Liver (tissue), 9 donors: ENCODE results near the gene TOM1L2. TPM values are rescaled to one million over a fixed set of nuclear protein-coding genes. Genes with fewer than 3 reads are reported as not detected.

Source experiments
- DNase-seq: peaks from one replicate; pipeline ENCODE4 v3.0.0-alpha.2; 2017; ENCODE audit warnings: low spot score
- H3K27ac ChIP-seq, 2 donors: one replicate each; pipeline ENCODE4 v1.7.0; 2013; ENCODE audit warnings: inconsistent platforms in 2 of 2, low read length in 2 of 2, control low read depth in 1 of 2, low read depth in 1 of 2, mild to moderate bottlenecking in 1 of 2
- H3K27me3 ChIP-seq, 4 donors: one replicate each; pipeline versions ENCODE4 v1.6.1 to v1.7.0; 2013; ENCODE audit warnings: low read length in 3 of 4, inconsistent platforms in 1 of 4, mild to moderate bottlenecking in 1 of 4, moderate library complexity in 1 of 4; ENCODE audit not compliant: control insufficient read depth in 4 of 4, insufficient read depth in 4 of 4
- H3K36me3 ChIP-seq, 4 donors: one replicate each; pipeline versions ENCODE4 v1.6.1 to v1.7.0; 2013; ENCODE audit warnings: low read length in 3 of 4, mild to moderate bottlenecking in 3 of 4, low read depth in 1 of 4, moderate library complexity in 1 of 4; ENCODE audit not compliant: control insufficient read depth in 4 of 4, insufficient read depth in 3 of 4
- H3K4me1 ChIP-seq, 4 donors: one replicate each; pipeline versions ENCODE4 v1.6.1 to v1.7.0; 2013; ENCODE audit warnings: low read length in 3 of 4, mild to moderate bottlenecking in 3 of 4, moderate library complexity in 1 of 4; ENCODE audit not compliant: control insufficient read depth in 4 of 4, insufficient read depth in 4 of 4
- H3K4me3 ChIP-seq, 3 donors: one replicate each; pipeline versions ENCODE4 v1.6.1 to v1.7.0; 2013; ENCODE audit warnings: low read length in 3 of 3, control low read depth in 1 of 3, low read depth in 1 of 3, mild to moderate bottlenecking in 1 of 3
- H3K9ac ChIP-seq, 2 donors: one replicate each; pipeline ENCODE4 v1.7.0; 2013; ENCODE audit warnings: low read length in 2 of 2, mild to moderate bottlenecking in 2 of 2, moderate library complexity in 2 of 2, control low read depth in 1 of 2, low read depth in 1 of 2
- H3K9me3 ChIP-seq, 4 donors: one replicate each; pipeline versions ENCODE4 v1.6.1 to v1.7.0; 2013; ENCODE audit warnings: low read length in 3 of 4; ENCODE audit not compliant: control insufficient read depth in 4 of 4
- GABPA ChIP-seq, 2 donors: IDR thresholded peaks in 1 of 2; conservative IDR thresholded peaks in 1 of 2; 2 replicates each; pipeline ENCODE4 v1.6.1; 2016; ENCODE audit warnings: antibody characterized with exemption in 2 of 2, mild to moderate bottlenecking in 1 of 2, moderate library complexity in 1 of 2
- HNF4A ChIP-seq, 2 donors: conservative IDR thresholded peaks; 2 replicates each; pipeline ENCODE4 v1.6.1; 2016; ENCODE audit warnings: antibody characterized with exemption in 2 of 2, mild to moderate bottlenecking in 2 of 2
- HNF4G ChIP-seq: IDR thresholded peaks from 2 replicates; pipeline ENCODE4 v1.6.1; 2016; ENCODE audit warnings: antibody characterized with exemption
- REST ChIP-seq: IDR thresholded peaks from 2 replicates; pipeline ENCODE4 v1.6.1; 2016; ENCODE audit warnings: antibody characterized with exemption, mild to moderate bottlenecking
- TAF1 ChIP-seq: conservative IDR thresholded peaks from 2 replicates; pipeline ENCODE4 v1.6.1; 2016; ENCODE audit warnings: antibody characterized with exemption, mild to moderate bottlenecking
- ZBTB33 ChIP-seq: IDR thresholded peaks from 2 replicates; pipeline ENCODE4 v1.6.1; 2016; ENCODE audit warnings: antibody characterized with exemption
- whole genome bisulfite sequencing: extraction: QIAGEN DNeasy Blood & Tissue Kit; methylation state at CpG from one replicate; pipeline ENCODE4 v1.1.7; 2013; 5-methylcytosine and 5-hydroxymethylcytosine counted together
- polyA plus RNA-seq, 2 donors: library from polyadenylated mRNA; stranded (reverse) in 1 of 2; unstranded in 1 of 2; fragments of 200-250 nt in 1 of 2; fragments of >200 nt in 1 of 2; fragmentation: Nextera tagmentation in 1 of 2; extraction: Ambion mirVana in 1 of 2; gene quantifications; one replicate each; pipeline versions ENCODE4 v1.2.1 to v1.2.3, GENCODE V29; 2013 to 2015
- total RNA-seq, 2 donors: library from RNA; depleted of rRNA; stranded (reverse); fragments of >200 nt; gene quantifications; one replicate each; pipeline ENCODE4 v1.2.3, GENCODE V29; 2014
- TF ChIP-seq, protein P1 (sequence below): fragments of 150-350 bp; IDR thresholded peaks from 2 replicates; pipeline ENCODE4 v1.5.1; 2017; ENCODE audit warnings: improper control_type of control experiment, low read depth, low read length; ENCODE audit not compliant: missing input control
- TF ChIP-seq, protein P2 (sequence below): IDR thresholded peaks from 2 replicates; pipeline ENCODE4 v1.6.1; 2016; ENCODE audit warnings: antibody characterized with exemption
- donor health status: healthy.
- donor health status: healthy.
- donor health status: healthy.
- donor health status: healthy.
- donor health status: healthy.

Gene TOM1L2
- total and polyA plus RNA-seq, 4 donors = 5.0 to 24.0 (median 9.3) TPM

GRCh38 chr17:17965152-17965721, 7.0 kb downstream of the TOM1L2 start (continued):
- no peak for TF ChIP-seq ZBTB33

DNA sequence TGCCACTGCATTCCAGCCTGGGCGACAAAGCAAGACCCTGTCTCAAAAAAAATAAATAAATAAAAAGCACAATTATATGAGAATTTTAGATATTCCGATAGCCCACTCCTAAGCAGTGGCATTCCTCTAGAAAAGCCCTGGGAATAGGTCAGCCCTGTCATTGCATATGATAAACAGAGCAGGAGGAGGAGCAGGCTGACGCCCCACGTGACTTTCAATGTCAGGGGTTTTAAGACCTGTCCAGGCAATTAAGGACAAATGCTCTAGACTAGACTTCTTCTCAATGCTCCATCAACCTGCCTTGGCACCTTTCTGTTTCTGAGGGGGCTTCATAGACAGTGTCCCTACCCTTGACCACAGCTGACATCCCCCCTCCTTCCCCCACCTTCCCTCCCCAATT, 7.5 kb downstream of the TOM1L2 start:
- H3K4me3 ChIP-seq = no peak overlapping the region
- peaks cover 2 to 9% (median 7%) of the 10 kb centered on the region in 4 donors for H3K4me1 ChIP-seq
- no peak overlapping the region for H3K27ac ChIP-seq
- H3K9ac ChIP-seq = no peak overlapping the region
- H3K9me3 ChIP-seq = no peaks in the 10 kb centered on the region
- WGBS = 89% methylated on average over 4 of the region's 4 CpGs
- H3K36me3 ChIP-seq = no peaks in the 10 kb centered on the region
- TF ChIP-seq GABPA (IDR thresholded peaks at IDR 0.05 in 1 of 2, conservative IDR thresholded peaks at IDR 0.05 in 1 of 2) (no peak), HNF4A (conservative IDR thresholded peaks at IDR 0.05) (no peak), HNF4G (no peak), TAF1 (no peak), REST (no peak)
- TF ChIP-seq, protein P1, sequence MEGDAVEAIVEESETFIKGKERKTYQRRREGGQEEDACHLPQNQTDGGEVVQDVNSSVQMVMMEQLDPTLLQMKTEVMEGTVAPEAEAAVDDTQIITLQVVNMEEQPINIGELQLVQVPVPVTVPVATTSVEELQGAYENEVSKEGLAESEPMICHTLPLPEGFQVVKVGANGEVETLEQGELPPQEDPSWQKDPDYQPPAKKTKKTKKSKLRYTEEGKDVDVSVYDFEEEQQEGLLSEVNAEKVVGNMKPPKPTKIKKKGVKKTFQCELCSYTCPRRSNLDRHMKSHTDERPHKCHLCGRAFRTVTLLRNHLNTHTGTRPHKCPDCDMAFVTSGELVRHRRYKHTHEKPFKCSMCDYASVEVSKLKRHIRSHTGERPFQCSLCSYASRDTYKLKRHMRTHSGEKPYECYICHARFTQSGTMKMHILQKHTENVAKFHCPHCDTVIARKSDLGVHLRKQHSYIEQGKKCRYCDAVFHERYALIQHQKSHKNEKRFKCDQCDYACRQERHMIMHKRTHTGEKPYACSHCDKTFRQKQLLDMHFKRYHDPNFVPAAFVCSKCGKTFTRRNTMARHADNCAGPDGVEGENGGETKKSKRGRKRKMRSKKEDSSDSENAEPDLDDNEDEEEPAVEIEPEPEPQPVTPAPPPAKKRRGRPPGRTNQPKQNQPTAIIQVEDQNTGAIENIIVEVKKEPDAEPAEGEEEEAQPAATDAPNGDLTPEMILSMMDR = no peak
- DNase-seq = no peak
- H3K27me3 ChIP-seq = no peaks in the 10 kb centered on the region

DNA sequence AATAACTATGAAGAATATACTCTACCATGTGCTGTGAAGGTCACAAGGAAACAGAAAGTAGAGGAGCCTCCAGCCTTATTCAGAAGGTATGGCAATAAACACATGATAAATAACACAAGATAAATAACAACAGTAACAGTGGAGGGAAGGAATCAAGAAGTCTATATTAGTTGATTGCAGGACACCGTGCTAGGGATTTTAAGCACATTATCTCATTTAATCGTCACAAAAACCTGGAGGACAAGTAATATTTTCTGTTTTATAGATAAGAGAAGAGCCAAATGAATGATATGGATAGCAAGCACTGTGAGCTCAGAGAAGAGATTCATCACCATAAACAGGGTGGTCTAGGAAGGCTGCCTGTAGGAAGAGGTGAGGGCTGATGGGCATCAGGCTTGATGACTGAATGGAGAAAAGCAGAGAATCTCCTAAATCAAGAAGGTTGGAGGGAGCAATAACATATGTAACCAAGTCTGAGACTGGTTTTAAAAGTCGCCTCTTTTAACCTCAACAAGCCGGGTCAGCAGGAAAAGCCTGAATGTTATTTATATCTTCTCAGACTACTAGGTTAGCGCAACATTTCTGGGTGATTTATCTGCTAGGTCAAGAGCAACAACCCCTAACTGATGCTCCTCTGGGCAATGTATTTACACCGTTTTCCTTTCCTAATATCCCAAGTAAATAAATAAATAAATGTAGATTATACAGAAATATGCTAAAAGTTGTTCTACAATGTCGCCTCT, 8.3 kb downstream of the TOM1L2 start:
- no peak overlapping the region for H3K9ac ChIP-seq
- DNase-seq = no peak
- peaks cover 2 to 16% (median 12%) of the 10 kb centered on the region in 4 donors for H3K4me1 ChIP-seq
- H3K9me3 ChIP-seq = no peaks in the 10 kb centered on the region
- no peaks in the 10 kb centered on the region for H3K27me3 ChIP-seq
- H3K4me3 ChIP-seq = no peak overlapping the region
- H3K27ac ChIP-seq = no peak overlapping the region
- WGBS = 78% methylated on average over 7 of the region's 7 CpGs
- no peak for TF ChIP-seq TAF1
- TF ChIP-seq GABPA (IDR thresholded peaks at IDR 0.05 in 1 of 2, conservative IDR thresholded peaks at IDR 0.05 in 1 of 2) = no peak
- TF ChIP-seq, protein P2, sequence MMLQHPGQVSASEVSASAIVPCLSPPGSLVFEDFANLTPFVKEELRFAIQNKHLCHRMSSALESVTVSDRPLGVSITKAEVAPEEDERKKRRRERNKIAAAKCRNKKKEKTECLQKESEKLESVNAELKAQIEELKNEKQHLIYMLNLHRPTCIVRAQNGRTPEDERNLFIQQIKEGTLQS = no peak
- no peaks in the 10 kb centered on the region for H3K36me3 ChIP-seq
